CD4-positive, alpha-beta T cell treated with Interleukin-4 for 1 hour (primary cell): ENCODE results near the gene DDX56.

ENCODE experiments used
- DNase-seq, 2 donors: peaks; one replicate each; pipeline ENCODE4 v3.0.0-alpha.2; 2020 to 2022

DDX56 gene

GRCh38 chr7:44534087-44534486, 39.6 kb downstream of the DDX56 start:
- no peak for DNase-seq

- DNase-seq, result no peak
Observed at GRCh38 chr7:44533301-44534055, 40.2 kb downstream of the DDX56 start.

- no peak for DNase-seq
Observed at GRCh38 chr7:44531421-44532380, 42.0 kb downstream of the DDX56 start.

GRCh38 chr7:44530990-44531389, 42.7 kb downstream of the DDX56 start:
- no peak for DNase-seq

- DNase-seq, result no peak
Observed at GRCh38 chr7:44524811-44525388, 48.8 kb downstream of the DDX56 start.

- DNase-seq, result no peak
Observed at GRCh38 chr7:44522315-44522714, 51.4 kb downstream of the DDX56 start.

GRCh38 chr7:44521347-44522095, 52.2 kb downstream of the DDX56 start:
- DNase-seq, result no peak

- no peak for DNase-seq
Observed at GRCh38 chr7:44520574-44520973, 53.1 kb downstream of the DDX56 start.

- DNase-seq, result no peak
Observed at GRCh38 chr7:44519546-44519945, 54.2 kb downstream of the DDX56 start.

GRCh38 chr7:44518761-44519160, 54.9 kb downstream of the DDX56 start:
- no peak for DNase-seq

- DNase-seq, result no peak
Observed at GRCh38 chr7:44517175-44517574, 56.5 kb downstream of the DDX56 start.
